Trophoblast cell (in vitro differentiated cells and primary cell): ENCODE results near the gene HAUS8.
A peak's percentile ranks its signal among the peaks of the same experiment; 100 is the strongest.

ENCODE experiments used
- DNase-seq, 2 donors: peaks; one replicate each; pipeline ENCODE4 v3.0.0-alpha.2; 2016
- H2AFZ ChIP-seq: 2 replicates; pipeline ENCODE4 v1.6.1; 2013; ENCODE audit warnings: low read length, moderate library complexity, mild to moderate bottlenecking; ENCODE audit not compliant: insufficient read depth, poor library complexity
- H2AK5ac ChIP-seq: 2 replicates; pipeline ENCODE4 v1.6.1; 2013; ENCODE audit warnings: mild to moderate bottlenecking, low read length
- H2BK120ac ChIP-seq: 2 replicates; pipeline ENCODE4 v1.6.1; 2013; ENCODE audit warnings: low read length, mild to moderate bottlenecking, moderate library complexity; ENCODE audit not compliant: insufficient read depth, poor library complexity
- H2BK12ac ChIP-seq: 2 replicates; pipeline ENCODE4 v1.6.1; 2013; ENCODE audit warnings: mild to moderate bottlenecking, low read length, moderate library complexity
- H2BK5ac ChIP-seq: 2 replicates; pipeline ENCODE4 v1.6.1; 2013; ENCODE audit warnings: low read length, low read depth, moderate library complexity, mild to moderate bottlenecking; ENCODE audit not compliant: poor library complexity
- H3K14ac ChIP-seq: 2 replicates; pipeline ENCODE4 v1.6.1; 2013; ENCODE audit warnings: mild to moderate bottlenecking, low read length
- H3K18ac ChIP-seq: 2 replicates; pipeline ENCODE4 v1.6.1; 2013; ENCODE audit warnings: mild to moderate bottlenecking, low read length
- H3K23ac ChIP-seq: 2 replicates; pipeline ENCODE4 v1.6.1; 2013; ENCODE audit warnings: low read length
- H3K27ac ChIP-seq: 2 replicates; pipeline ENCODE4 v1.5.1; 2013; ENCODE audit warnings: low read depth, mild to moderate bottlenecking, inconsistent platforms, low read length, moderate library complexity
- H3K27me3 ChIP-seq: 2 replicates; pipeline ENCODE4 v1.6.1; 2013; ENCODE audit warnings: inconsistent platforms, mild to moderate bottlenecking, low read length, moderate library complexity; ENCODE audit not compliant: insufficient read depth
- H3K36me3 ChIP-seq, 2 experiments: 1 replicate in 1 of 2; 2 replicates in 1 of 2; pipeline ENCODE4 v1.6.1; 2013; ENCODE audit warnings: low read length in 2 of 2, mild to moderate bottlenecking in 2 of 2, moderate library complexity in 1 of 2; ENCODE audit not compliant: insufficient read depth in 2 of 2, control insufficient read depth in 1 of 2
- H3K4ac ChIP-seq: 2 replicates; pipeline ENCODE4 v1.6.1; 2013; ENCODE audit warnings: low read depth, mild to moderate bottlenecking, low read length, moderate library complexity
- H3K4me1 ChIP-seq, 2 experiments: 1 replicate in 1 of 2; 2 replicates in 1 of 2; pipeline ENCODE4 v1.6.1; 2013; ENCODE audit warnings: low read length in 2 of 2, mild to moderate bottlenecking in 2 of 2, moderate library complexity in 1 of 2; ENCODE audit not compliant: insufficient read depth in 2 of 2, control insufficient read depth in 1 of 2
- H3K4me2 ChIP-seq: 2 replicates; pipeline ENCODE4 v1.6.1; 2013; ENCODE audit warnings: inconsistent platforms, mild to moderate bottlenecking, low read length, moderate library complexity
- H3K4me3 ChIP-seq: 2 replicates; pipeline ENCODE4 v1.5.1; 2013; ENCODE audit warnings: mild to moderate bottlenecking, low read depth, low read length, inconsistent platforms
- H3K79me1 ChIP-seq: one replicate; pipeline ENCODE4 v1.6.1; 2013; ENCODE audit warnings: low read length
- H3K79me2 ChIP-seq: 2 replicates; pipeline ENCODE4 v1.6.1; 2013; ENCODE audit warnings: low read length, mild to moderate bottlenecking; ENCODE audit not compliant: control insufficient read depth, insufficient read depth, poor library complexity
- H3K9ac ChIP-seq: 2 replicates; pipeline ENCODE4 v1.6.1; 2013; ENCODE audit warnings: mild to moderate bottlenecking, low read length
- H3K9me3 ChIP-seq: 2 replicates; pipeline ENCODE4 v1.6.1; 2013; ENCODE audit warnings: low read depth, mild to moderate bottlenecking, control low read depth, inconsistent platforms, low read length; ENCODE audit not compliant: insufficient read depth
- H4K12ac ChIP-seq: 2 replicates; pipeline ENCODE4 v1.6.1; 2013; ENCODE audit warnings: low read depth, mild to moderate bottlenecking, low read length, moderate library complexity
- H4K8ac ChIP-seq: 2 replicates; pipeline ENCODE4 v1.6.1; 2013; ENCODE audit warnings: low read depth, mild to moderate bottlenecking, low read length, moderate library complexity
- H4K91ac ChIP-seq: one replicate; pipeline ENCODE4 v1.6.1; 2013; ENCODE audit warnings: low read depth, mild to moderate bottlenecking, low read length, moderate library complexity
- WGBS: extraction: QIAGEN DNeasy Blood & Tissue Kit; methylation state at CpG from one replicate; pipeline ENCODE4 v1.1.7; 2013; ENCODE audit warnings: missing lambda C conversion rate; ENCODE audit not compliant: insufficient read length, insufficient coverage; ENCODE audit errors: extremely low coverage; 5-methylcytosine and 5-hydroxymethylcytosine counted together

HAUS8 gene

GRCh38 chr19:17088552-17088951 is 13.3 kb upstream of the HAUS8 start:
- no peak overlapping the region for H3K14ac ChIP-seq
- H3K9me3 ChIP-seq = no peaks in the 10 kb centered on the region
- H3K4me3 ChIP-seq = no peak overlapping the region
- no peak overlapping the region for H2AK5ac ChIP-seq
- H2BK120ac ChIP-seq = no peak overlapping the region
- no peak overlapping the region for H2BK12ac ChIP-seq
- no peak overlapping the region for H3K23ac ChIP-seq
- H4K91ac ChIP-seq = no peak overlapping the region
- H3K18ac ChIP-seq = no peak overlapping the region
- H3K79me2 ChIP-seq = peaks cover 16% of the 10 kb centered on the region
- H3K9ac ChIP-seq = no peak overlapping the region
- H2AFZ ChIP-seq = no peak overlapping the region
- no peak overlapping the region for H2BK5ac ChIP-seq
- H3K27me3 ChIP-seq = no peaks in the 10 kb centered on the region
- no peak for DNase-seq
- WGBS = no CpG with 5 or more reads among the region's 5 CpGs
- H4K8ac ChIP-seq = no peak overlapping the region
- H3K36me3 ChIP-seq = peaks cover 14 to 18% of the 10 kb centered on the region in 2 experiments
- no peak overlapping the region for H4K12ac ChIP-seq
- H3K4ac ChIP-seq = peak overlapping the region; percentile 42
- H3K27ac ChIP-seq = peak overlapping the region; percentile 42
- no peak overlapping the region for H3K4me2 ChIP-seq
- H3K4me1 ChIP-seq = peaks cover 18 to 33% of the 10 kb centered on the region in 2 experiments
- H3K79me1 ChIP-seq = no peaks in the 10 kb centered on the region

GRCh38 chr19:17086834-17087233 is 11.6 kb upstream of the HAUS8 start:
- Histone ChIP-seq H3K9me3 (no peaks in the 10 kb centered on the region), H3K4me1 (peaks cover 17 to 32% of the 10 kb centered on the region in 2 experiments), H3K4me2 (no peak overlapping the region), H2BK12ac (no peak overlapping the region), H3K27me3 (no peaks in the 10 kb centered on the region), H2BK5ac (no peak overlapping the region), H3K36me3 (peaks cover 16% of the 10 kb centered on the region in 2 experiments), H3K4me3 (no peak overlapping the region), H4K8ac (no peak overlapping the region), H2BK120ac (no peak overlapping the region), H2AFZ (no peak overlapping the region), H3K18ac (no peak overlapping the region), H4K91ac (no peak overlapping the region), H3K9ac (no peak overlapping the region), H3K23ac (no peak overlapping the region), H3K14ac (no peak overlapping the region), H2AK5ac (no peak overlapping the region), H3K27ac (no peak overlapping the region), H3K79me2 (peaks cover 27% of the 10 kb centered on the region), H4K12ac (no peak overlapping the region), H3K79me1 (no peaks in the 10 kb centered on the region), H3K4ac (peak overlapping the region; percentile 43)
- DNase-seq = no peak
- no CpG with 5 or more reads among the region's 6 CpGs for WGBS

- no CpG with 5 or more reads among the region's 14 CpGs for WGBS
Observed at GRCh38 chr19:17086120-17086519, 10.9 kb upstream of the HAUS8 start.

DNA sequence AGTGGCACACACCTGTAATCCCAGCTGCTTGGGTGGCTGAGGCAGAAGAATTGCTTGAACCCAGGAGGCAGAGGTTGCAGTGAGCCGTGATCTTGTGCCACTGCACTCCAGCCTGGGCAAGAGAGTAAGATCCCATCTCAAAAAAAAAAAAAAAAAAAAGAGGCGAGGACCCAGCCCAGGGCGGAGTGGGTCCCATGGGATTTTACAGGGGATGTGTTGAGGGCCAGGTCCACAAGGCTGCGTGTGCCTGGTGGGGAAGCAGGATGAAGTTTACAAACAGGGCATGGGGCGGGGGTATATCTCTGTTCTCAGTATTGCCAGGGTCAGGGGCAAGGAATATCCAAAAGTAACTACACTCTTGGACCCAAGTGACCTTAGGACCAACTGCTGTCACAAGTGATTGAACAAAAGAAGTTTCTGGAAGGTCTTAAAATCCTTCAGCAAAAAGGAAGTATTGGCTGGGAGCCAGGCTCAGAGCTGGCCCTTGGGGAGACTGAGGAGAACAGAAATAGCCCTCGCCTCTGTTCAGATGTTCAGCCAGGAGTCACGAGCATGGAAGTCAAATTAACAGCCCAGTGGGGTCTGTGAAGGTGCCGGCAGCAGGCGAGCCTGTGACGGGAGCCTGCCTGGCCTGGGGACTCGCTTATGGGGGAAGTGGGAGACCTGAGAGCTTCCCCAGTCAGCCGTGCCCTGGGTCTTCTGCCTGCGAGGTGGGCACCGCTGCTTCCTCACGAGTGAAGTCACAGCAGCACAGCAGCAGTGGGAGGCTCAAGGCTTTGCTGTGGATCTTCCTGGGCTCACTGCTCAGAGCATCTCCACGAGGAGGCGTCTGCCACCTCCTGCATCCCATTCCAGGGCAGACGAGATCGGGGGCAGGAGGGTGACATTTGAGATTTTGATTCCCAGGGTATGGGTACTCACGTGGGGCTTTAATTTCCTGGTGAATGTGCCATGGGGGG is 6.7 kb upstream of the HAUS8 start:
- no peak overlapping the region for H4K91ac ChIP-seq
- H3K36me3 ChIP-seq = peaks cover 11 to 20% of the 10 kb centered on the region in 2 experiments
- H2AK5ac ChIP-seq = peak overlapping the region; percentile 28
- no peak for DNase-seq
- H2BK12ac ChIP-seq = no peak overlapping the region
- H3K18ac ChIP-seq = no peak overlapping the region
- H3K4me1 ChIP-seq = peaks cover 17 to 26% of the 10 kb centered on the region in 2 experiments
- peak overlapping the region; percentile 89 for H3K4ac ChIP-seq
- peaks cover 2% of the 10 kb centered on the region for H3K79me1 ChIP-seq
- no peak overlapping the region for H3K27ac ChIP-seq
- H4K12ac ChIP-seq = no peak overlapping the region
- no peak overlapping the region for H3K4me3 ChIP-seq
- H3K9me3 ChIP-seq = no peaks in the 10 kb centered on the region
- H2BK120ac ChIP-seq = no peak overlapping the region
- no peak overlapping the region for H4K8ac ChIP-seq
- peaks cover 43% of the 10 kb centered on the region for H3K79me2 ChIP-seq
- no CpG with 5 or more reads among the region's 20 CpGs for WGBS
- H3K27me3 ChIP-seq = no peaks in the 10 kb centered on the region
- H3K9ac ChIP-seq = no peak overlapping the region
- H2BK5ac ChIP-seq = no peak overlapping the region
- no peak overlapping the region for H3K14ac ChIP-seq
- no peak overlapping the region for H2AFZ ChIP-seq
- H3K23ac ChIP-seq = no peak overlapping the region
- no peak overlapping the region for H3K4me2 ChIP-seq

More at GRCh38 chr19:17086120-17086519, 10.9 kb upstream of the HAUS8 start:
- Histone ChIP-seq H3K9me3 (no peaks in the 10 kb centered on the region), H3K27me3 (no peaks in the 10 kb centered on the region), H3K23ac (no peak overlapping the region), H3K79me2 (peaks cover 29% of the 10 kb centered on the region), H3K18ac (peak overlapping the region; percentile 33), H3K79me1 (no peaks in the 10 kb centered on the region), H3K4me2 (no peak overlapping the region), H4K8ac (no peak overlapping the region), H2BK5ac (no peak overlapping the region), H2AFZ (no peak overlapping the region), H3K14ac (no peak overlapping the region), H2BK120ac (no peak overlapping the region), H3K36me3 (peaks cover 16% of the 10 kb centered on the region in 2 experiments), H2AK5ac (no peak overlapping the region), H4K91ac (no peak overlapping the region), H3K4me3 (no peak overlapping the region), H4K12ac (no peak overlapping the region), H3K4ac (peak overlapping the region; percentile 69), H3K9ac (no peak overlapping the region), H3K4me1 (peaks cover 13 to 28% of the 10 kb centered on the region in 2 experiments), H3K27ac (no peak overlapping the region), H2BK12ac (no peak overlapping the region)
- no peak for DNase-seq
